Osteocyte (in vitro differentiated cells): ENCODE results near the gene ITPRIPL2. TPM values are rescaled to one million over a fixed set of nuclear protein-coding genes. Genes with fewer than 3 reads are reported as not detected.

ENCODE experiments used
- DNase-seq: peaks from one replicate; pipeline ENCODE4 v3.0.0; 2021; ENCODE audit warnings: mixed read lengths; ENCODE audit not compliant: unreplicated experiment; ENCODE audit errors: extremely low spot score
- H3K27ac Mint-ChIP-seq: one replicate; pipeline ENCODE4 v1.8.0; 2021; ENCODE audit warnings: mild to moderate bottlenecking, mixed read lengths; ENCODE audit not compliant: unreplicated experiment
- H3K27me3 Mint-ChIP-seq: one replicate; pipeline ENCODE4 v1.8.0; 2021; ENCODE audit warnings: mixed read lengths; ENCODE audit not compliant: unreplicated experiment
- H3K36me3 Mint-ChIP-seq: one replicate; pipeline ENCODE4 v1.8.0; 2021; ENCODE audit warnings: mixed read lengths; ENCODE audit not compliant: unreplicated experiment
- H3K4me1 Mint-ChIP-seq: one replicate; pipeline ENCODE4 v1.8.0; 2021; ENCODE audit warnings: mixed read lengths; ENCODE audit not compliant: unreplicated experiment
- H3K4me3 Mint-ChIP-seq: one replicate; pipeline ENCODE4 v1.8.0; 2021; ENCODE audit warnings: mild to moderate bottlenecking, moderate library complexity, mixed read lengths; ENCODE audit not compliant: unreplicated experiment
- H3K9me3 Mint-ChIP-seq: one replicate; pipeline ENCODE4 v1.8.0; 2021; ENCODE audit warnings: mixed read lengths; ENCODE audit not compliant: unreplicated experiment
- CTCF ChIP-seq: fragments of 200-600 bp; sonication (generic); IDR thresholded peaks from 2 replicates; pipeline ENCODE4 v1.5.0; 2021; ENCODE audit warnings: antibody characterized with exemption, mild to moderate bottlenecking, moderate library complexity
- total RNA-seq: library from RNA; stranded (reverse); gene quantifications from 2 replicates; pipeline ENCODE4 v1.2.1, GENCODE V29; 2021

The ITPRIPL2 gene
- total RNA-seq, 1 donor from 2014 or later: 56.1 TPM

DNA sequence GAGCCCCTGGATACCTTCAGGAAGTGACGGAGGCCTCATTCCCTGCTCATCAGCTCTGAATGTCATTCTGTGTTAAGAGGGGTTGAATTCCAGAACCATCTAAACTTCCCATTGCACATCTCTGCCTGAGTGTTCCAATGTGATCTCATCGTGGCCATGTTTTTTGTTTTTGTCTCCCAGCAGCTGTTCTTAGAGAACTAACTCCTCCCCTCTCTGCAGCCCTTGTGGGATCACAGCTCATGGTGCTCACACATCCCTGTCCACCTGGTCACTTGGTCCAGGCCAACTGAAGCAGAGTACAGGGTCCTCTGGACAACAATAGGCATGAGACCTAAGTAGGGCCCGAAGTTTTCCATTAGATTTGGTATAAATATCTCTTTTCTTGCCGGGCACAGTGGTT lies 48.3 kb downstream of the ITPRIPL2 start:
- H3K4me3 Mint-ChIP-seq: no peak overlapping the region
- H3K4me1 Mint-ChIP-seq: no peaks in the 10 kb centered on the region
- H3K27me3 Mint-ChIP-seq: peaks cover 21% of the 10 kb centered on the region
- H3K9me3 Mint-ChIP-seq: no peaks in the 10 kb centered on the region
- H3K27ac Mint-ChIP-seq: no peak overlapping the region
- DNase-seq: no peak
- H3K36me3 Mint-ChIP-seq: no peaks in the 10 kb centered on the region
- no peak for TF ChIP-seq CTCF

DNA sequence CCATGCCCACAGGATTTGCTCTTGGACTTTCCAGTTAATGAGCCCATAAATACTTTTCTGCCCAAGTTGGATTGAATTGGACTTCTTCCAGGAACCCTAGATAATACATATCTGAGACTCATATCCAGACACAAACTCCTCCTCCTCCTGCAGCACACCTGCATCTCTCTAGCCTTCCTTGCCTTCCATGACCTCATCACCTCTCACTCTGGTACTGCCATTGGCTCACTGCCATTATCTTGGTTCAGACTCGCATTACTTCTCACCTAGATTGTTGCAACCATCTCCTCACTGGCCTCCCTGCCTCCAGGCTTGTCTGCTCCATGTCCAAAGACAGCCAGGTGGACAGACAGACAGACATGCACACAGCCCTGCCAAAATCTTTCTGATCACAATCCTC lies 49.5 kb downstream of the ITPRIPL2 start:
- H3K4me3 Mint-ChIP-seq: no peak overlapping the region
- DNase-seq: no peak
- H3K36me3 Mint-ChIP-seq: no peaks in the 10 kb centered on the region
- no peak overlapping the region for H3K27ac Mint-ChIP-seq
- peaks cover 15% of the 10 kb centered on the region for H3K27me3 Mint-ChIP-seq
- TF ChIP-seq CTCF: no peak
- no peaks in the 10 kb centered on the region for H3K9me3 Mint-ChIP-seq
- H3K4me1 Mint-ChIP-seq: no peaks in the 10 kb centered on the region

GRCh38 chr16:19164285-19164684 lies 50.5 kb downstream of the ITPRIPL2 start:
- DNase-seq: no peak
- no peak overlapping the region for H3K4me3 Mint-ChIP-seq
- TF ChIP-seq CTCF: no peak
- H3K9me3 Mint-ChIP-seq: no peaks in the 10 kb centered on the region
- H3K36me3 Mint-ChIP-seq: no peaks in the 10 kb centered on the region
- peaks cover 15% of the 10 kb centered on the region for H3K27me3 Mint-ChIP-seq
- peaks cover 1% of the 10 kb centered on the region for H3K4me1 Mint-ChIP-seq
- H3K27ac Mint-ChIP-seq: no peak overlapping the region

DNA sequence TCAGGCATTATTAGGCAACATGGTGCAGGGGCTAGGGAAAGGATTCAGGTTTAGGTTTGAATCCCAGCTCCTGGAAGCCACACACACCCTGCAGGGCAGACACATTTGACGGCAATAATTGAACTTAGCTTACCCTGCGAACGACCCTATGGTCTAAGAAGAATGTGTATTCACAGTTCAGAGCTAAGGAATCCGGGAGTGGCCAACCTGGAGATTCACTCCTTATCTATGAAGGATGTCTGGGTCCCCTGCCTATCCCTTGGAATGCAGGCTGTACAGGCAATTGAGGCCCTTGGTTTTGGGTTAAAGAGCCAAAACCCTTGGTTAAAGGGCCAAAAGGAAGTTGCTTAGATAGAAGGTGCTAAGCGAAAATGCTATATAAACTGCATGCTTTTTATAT lies 51.3 kb downstream of the ITPRIPL2 start:
- Mint-ChIP-seq H3K9me3 (no peaks in the 10 kb centered on the region), H3K36me3 (no peaks in the 10 kb centered on the region), H3K27ac (no peak overlapping the region), H3K4me1 (peaks cover 5% of the 10 kb centered on the region), H3K27me3 (peaks cover 23% of the 10 kb centered on the region), H3K4me3 (no peak overlapping the region)
- DNase-seq: no peak
- TF ChIP-seq CTCF: no peak

GRCh38 chr16:19166500-19166899 lies 52.7 kb downstream of the ITPRIPL2 start:
- no peak for TF ChIP-seq CTCF
- no peaks in the 10 kb centered on the region for H3K9me3 Mint-ChIP-seq

More at GRCh38 chr16:19166500-19166899, 52.7 kb downstream of the ITPRIPL2 start:
- no peak for DNase-seq
- no peaks in the 10 kb centered on the region for H3K36me3 Mint-ChIP-seq
- H3K27ac Mint-ChIP-seq: no peak overlapping the region
- no peak overlapping the region for H3K4me3 Mint-ChIP-seq
- peaks cover 5% of the 10 kb centered on the region for H3K4me1 Mint-ChIP-seq
- peaks cover 34% of the 10 kb centered on the region for H3K27me3 Mint-ChIP-seq
